GM23338 (cell line): Measurements from ENCODE around the gene SGK1. TPM values are rescaled to one million over a fixed set of nuclear protein-coding genes. Genes with fewer than 3 reads are reported as not detected.

Experiments
- ATAC-seq: fragments of 200-7000 bp; cut with Tn5 transposase; 3 replicates; pipeline ENCODE4 v1.9.1; 2020
- DNase-seq: peaks from one replicate; pipeline ENCODE4 v3.0.0-alpha.2; 2015; ENCODE audit warnings: low spot score
- H2AFZ ChIP-seq: fragments of 200-600 bp; sonication (generic); 2 replicates; pipeline ENCODE4 v1.8.0; 2016; ENCODE audit warnings: antibody characterized with exemption, mild to moderate bottlenecking, moderate library complexity
- H3F3A ChIP-seq: fragments of 200-600 bp; sonication (generic); replicated peaks from 2 replicates; pipeline ENCODE4 v1.8.0; 2017; ENCODE audit warnings: antibody characterized with exemption, mixed run types, low read depth
- H3K27ac ChIP-seq: fragments of 200-600 bp; sonication (generic); 2 replicates; pipeline ENCODE4 v1.6.1; 2016; ENCODE audit warnings: low read depth
- H3K27me3 ChIP-seq: fragments of 200-600 bp; sonication (generic); 2 replicates; pipeline ENCODE4 v1.8.0; 2016; ENCODE audit warnings: mild to moderate bottlenecking, mixed run types, moderate library complexity; ENCODE audit not compliant: insufficient read depth
- H3K36me3 ChIP-seq: fragments of 200-600 bp; sonication (generic); 2 replicates; pipeline ENCODE4 v1.8.0; 2016; ENCODE audit warnings: mild to moderate bottlenecking; ENCODE audit not compliant: insufficient read depth
- H3K4me1 ChIP-seq: fragments of 200-600 bp; sonication (generic); 2 replicates; pipeline ENCODE4 v1.8.0; 2016; ENCODE audit warnings: mild to moderate bottlenecking, moderate library complexity; ENCODE audit not compliant: insufficient read depth
- H3K4me2 ChIP-seq: fragments of 200-600 bp; sonication (generic); 2 replicates; pipeline ENCODE4 v1.7.1; 2017; ENCODE audit warnings: mixed run types
- H3K4me3 ChIP-seq: fragments of 200-600 bp; sonication (generic); 2 replicates; pipeline ENCODE4 v1.6.1; 2016; ENCODE audit warnings: mixed run types
- H3K79me2 ChIP-seq: fragments of 200-600 bp; sonication (generic); replicated peaks from 2 replicates; pipeline ENCODE4 v1.8.0; 2017; ENCODE audit warnings: mild to moderate bottlenecking; ENCODE audit not compliant: insufficient read depth
- H3K9me2 ChIP-seq: fragments of 200-600 bp; sonication (generic); 2 replicates; pipeline ENCODE4 v1.8.0; 2017; ENCODE audit not compliant: insufficient read depth
- H4K20me1 ChIP-seq: fragments of 200-600 bp; sonication (generic); replicated peaks from 2 replicates; pipeline ENCODE4 v1.8.0; 2017; ENCODE audit warnings: mild to moderate bottlenecking; ENCODE audit not compliant: insufficient read depth
- H3K27ac Mint-ChIP-seq: 2 replicates; pipeline ENCODE4 v1.8.0; 2020; ENCODE audit warnings: inconsistent platforms, mild to moderate bottlenecking, moderate library complexity, mixed read lengths
- H3K27me3 Mint-ChIP-seq: 3 replicates; pipeline ENCODE4 v1.8.0; 2022; ENCODE audit warnings: low read depth, mild to moderate bottlenecking, moderate library complexity, mixed read lengths, inconsistent platforms; ENCODE audit not compliant: insufficient read depth, poor library complexity
- H3K36me3 Mint-ChIP-seq: 3 replicates; pipeline ENCODE4 v1.8.0; 2021; ENCODE audit warnings: low read depth, mild to moderate bottlenecking, inconsistent platforms, moderate library complexity, mixed read lengths
- H3K4me1 Mint-ChIP-seq: 3 replicates; pipeline ENCODE4 v1.8.0; 2020; ENCODE audit warnings: mild to moderate bottlenecking, inconsistent platforms, mixed read lengths
- H3K4me3 Mint-ChIP-seq: 3 replicates; pipeline ENCODE4 v1.8.0; 2021; ENCODE audit warnings: moderate library complexity, mild to moderate bottlenecking, inconsistent platforms, mixed read lengths
- H3K9me3 Mint-ChIP-seq: 3 replicates; pipeline ENCODE4 v1.8.0; 2020; ENCODE audit warnings: moderate library complexity, mild to moderate bottlenecking, inconsistent platforms, mixed read lengths
- CREB1 ChIP-seq: fragments of 250-450 bp; sonication (Bioruptor Pico); IDR thresholded peaks from 2 replicates; pipeline ENCODE4 v1.5.0; 2020; ENCODE audit warnings: low read depth, mild to moderate bottlenecking, moderate library complexity
- CTCF ChIP-seq, 2 experiments: fragments of 200-600 bp in 1 of 2; sonication (generic) in 1 of 2; conservative IDR thresholded peaks; 2 replicates each; pipeline versions ENCODE4 v1.5.1 to v1.6.1; 2016 to 2017; ENCODE audit warnings: antibody characterized with exemption in 2 of 2, low read depth in 2 of 2, mild to moderate bottlenecking in 2 of 2, moderate library complexity in 1 of 2
- ETS1 ChIP-seq: IDR thresholded peaks from 2 replicates; pipeline ENCODE4 v1.6.1; 2016; ENCODE audit warnings: antibody characterized with exemption
- NANOG ChIP-seq: IDR thresholded peaks from 2 replicates; pipeline ENCODE4 v1.6.1; 2016; ENCODE audit warnings: antibody characterized with exemption, borderline replicate concordance
- POLR2AphosphoS5 ChIP-seq: IDR thresholded peaks from 2 replicates; pipeline ENCODE4 v1.6.1; 2016; ENCODE audit warnings: antibody characterized with exemption, low read depth
- STAT1 ChIP-seq: IDR thresholded peaks from one replicate; pipeline ENCODE4 v1.6.1; 2016; ENCODE audit warnings: antibody characterized with exemption; ENCODE audit not compliant: unreplicated experiment
- ZNF462 ChIP-seq: fragments of 250-450 bp; sonication (Bioruptor Pico); IDR thresholded peaks from 2 replicates; pipeline ENCODE4 v1.5.0; 2020; ENCODE audit warnings: mild to moderate bottlenecking, moderate library complexity
- polyA plus RNA-seq: library from polyadenylated mRNA; unstranded; fragments of >200 nt; fragmentation: Nextera tagmentation; extraction: Ambion mirVana; gene quantifications from 2 replicates; pipeline ENCODE4 v1.2.1, GENCODE V29; 2016
- total RNA-seq: library from RNA; depleted of rRNA; stranded (reverse); fragments of >200 nt; shearing (Covaris generic); gene quantifications from 2 replicates; pipeline ENCODE4 v1.2.3, GENCODE V29; 2014

SGK1 gene
- total and polyA plus RNA-seq, 2 experiments from 2014 or later, result 16.3 to 37.2 TPM

GRCh38 chr6:134293659-134294161, 24.2 kb downstream of the SGK1 start:
- Histone ChIP-seq H3K79me2 (no peaks in the 10 kb centered on the region), H3K4me3 (no peak overlapping the region), H4K20me1 (no peaks in the 10 kb centered on the region), H3K4me1 (peaks cover 10% of the 10 kb centered on the region; the same call in 1 of the 2 replicates), H3K36me3 (no peaks in the 10 kb centered on the region), H3K27ac (no peak overlapping the region), H3K9me2 (no peaks in the 10 kb centered on the region; the same call in 1 of the 2 replicates), H3K27me3 (no peaks in the 10 kb centered on the region), H2AFZ (no peak overlapping the region), H3K4me2 (no peak overlapping the region), H3F3A (no peaks in the 10 kb centered on the region)
- DNase-seq, result no peak
- peaks cover 2% of the 10 kb centered on the region; the same call in 1 of the 3 replicates for H3K36me3 Mint-ChIP-seq
- ATAC-seq, result no peak
- H3K27me3 Mint-ChIP-seq, result peaks cover 1% of the 10 kb centered on the region
- no peak overlapping the region for H3K4me3 Mint-ChIP-seq
- no peak overlapping the region for H3K27ac Mint-ChIP-seq
- TF ChIP-seq POLR2AphosphoS5, result no peak
- no peak for TF ChIP-seq ZNF462
- TF ChIP-seq CREB1, result no peak
- TF ChIP-seq ETS1, result no peak
- no peak for TF ChIP-seq NANOG
- no peak for TF ChIP-seq CTCF (conservative IDR thresholded peaks at IDR 0.05; ENCODE audit: low read depth in 2 of 2)
- TF ChIP-seq STAT1, result no peak
- H3K9me3 Mint-ChIP-seq, result peaks cover 3% of the 10 kb centered on the region; the same call in 1 of the 3 replicates
- H3K4me1 Mint-ChIP-seq, result peaks cover 9% of the 10 kb centered on the region
